Measurements from ENCODE around the gene TXNDC17. TPM values are rescaled to one million over a fixed set of nuclear protein-coding genes. Genes with fewer than 3 reads are reported as not detected.
A peak's percentile ranks its signal among the peaks of the same experiment; 100 is the strongest.

TXNDC17 gene
- total and polyA plus RNA-seq, 2 of the 13 experiments (the other 11 are each of a cell fraction or from before 2014, with no cell fraction given) = 188 to 266 TPM

GRCh38 chr17:6651919-6652452, 11.1 kb downstream of the TXNDC17 start (continued):
- no peak for TF ChIP-seq ATF6 (CRISPR knock-in tag; conservative IDR thresholded peaks at IDR 0.05)
- TF ChIP-seq ZHX2 (IDR thresholded peaks at IDR 0.05; ENCODE audit: low read depth) = no peak
- TF ChIP-seq ZHX2 (CRISPR knock-in tag; IDR thresholded peaks at IDR 0.05; ENCODE audit: borderline replicate concordance) = peak; percentile 92; the same call in 1 of the 2 replicates
- TF ChIP-seq SPEN (CRISPR knock-in tag; IDR thresholded peaks at IDR 0.05; ENCODE audit: low read depth) = peak; percentile 48; the same call in 1 of the 2 replicates
- no peak for TF ChIP-seq GTF2F1 (IDR thresholded peaks at IDR 0.05; ENCODE audit: low read length)
- no peak; the same call in none of the 2 replicates for TF ChIP-seq PATZ1 (CRISPR knock-in tag; IDR thresholded peaks at IDR 0.05)
- peak; percentile 58; the same call in 1 of the 2 replicates for TF ChIP-seq KMT2A (CRISPR knock-in tag; IDR thresholded peaks at IDR 0.05)
- no peak for TF ChIP-seq NFRKB (IDR thresholded peaks at IDR 0.05)
- 0 out of 2 replicates have a peak, but pooled peaks have one; percentile 47 for TF ChIP-seq ZNF512 (CRISPR knock-in tag; IDR thresholded peaks at IDR 0.05)
- peak; percentile 95 for TF ChIP-seq ZFAT (CRISPR knock-in tag; conservative IDR thresholded peaks at IDR 0.05)
- peak; percentile 99 for TF ChIP-seq ZNF563 (CRISPR knock-in tag; IDR thresholded peaks at IDR 0.05)
- no peak for TF ChIP-seq PAX8 (CRISPR knock-in tag; IDR thresholded peaks at IDR 0.05; ENCODE audit: borderline replicate concordance)
- TF ChIP-seq MED8 (CRISPR knock-in tag; IDR thresholded peaks at IDR 0.05; ENCODE audit: insufficient replicate concordance) = peak; percentile 68
- TF ChIP-seq ARNT2 (CRISPR knock-in tag; IDR thresholded peaks at IDR 0.05; ENCODE audit: low read depth) = peak; percentile 100
- peak; percentile 90; the same call in 1 of the 2 replicates for TF ChIP-seq ZBTB8A (CRISPR knock-in tag; IDR thresholded peaks at IDR 0.05; ENCODE audit: borderline replicate concordance, low read depth)
- TF ChIP-seq ZNF264 (CRISPR knock-in tag; IDR thresholded peaks at IDR 0.05) = 0 out of 2 replicates have a peak, but pooled peaks have one; percentile 12
- TF ChIP-seq MIER3 (CRISPR knock-in tag; IDR thresholded peaks at IDR 0.05; ENCODE audit: borderline replicate concordance) = no peak; the same call in 1 of the 2 replicates
- peak; percentile 77 for TF ChIP-seq ARID2 (CRISPR knock-in tag; IDR thresholded peaks at IDR 0.05; ENCODE audit: borderline replicate concordance)

All from HepG2 (cell line).